Left forelimb (tissue), 1 donor: ENCODE results near the gene TCAF2.
"Not testable (repeated sequence)": the region's sequence is repeated elsewhere in the genome, so short reads cannot be mapped to it uniquely, and the experiment has no call there.

Source experiments
- DNase-seq: peaks from one replicate; pipeline ENCODE4 v3.0.0-alpha.2; 2018; ENCODE audit warnings: low spot score

The TCAF2 gene

GRCh38 chr7:143620646-143621045 lies at the start of gene TCAF2:
Gene TCAF2, plus strand, starts transcription at chr7:143620974.
- not testable (repeated sequence) for DNase-seq

DNA sequence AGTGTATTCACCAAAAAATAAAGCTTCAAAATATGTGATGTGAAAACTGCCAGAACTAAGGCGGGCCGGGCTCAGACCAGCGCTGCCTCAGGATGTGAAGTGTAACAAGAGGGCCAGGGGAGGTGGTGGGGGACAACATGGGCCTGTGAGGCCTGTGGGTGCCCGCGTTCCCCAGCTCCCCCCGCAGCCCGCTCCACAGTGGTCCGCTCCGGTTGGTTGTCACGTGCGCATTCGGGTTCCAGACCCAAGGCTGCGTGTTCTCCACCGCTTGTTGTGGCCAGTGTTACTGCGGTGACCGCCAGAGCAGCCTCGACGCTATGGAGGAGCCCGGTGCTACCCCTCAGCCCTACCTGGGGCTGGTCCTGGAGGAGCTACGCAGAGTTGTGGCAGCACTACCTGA lies 49.3 kb upstream of the TCAF2 start, which contains the start of gene CTAGE15:
Gene CTAGE15 (plus strand): TSS at position 301 of the 400 bp plus-strand sequence. CDS start 17 bp downstream, at position 318.
- DNase-seq: not testable (repeated sequence)

GRCh38 chr7:143588183-143588582 lies 32.6 kb upstream of the TCAF2 start:
- DNase-seq: not testable (repeated sequence)

DNA sequence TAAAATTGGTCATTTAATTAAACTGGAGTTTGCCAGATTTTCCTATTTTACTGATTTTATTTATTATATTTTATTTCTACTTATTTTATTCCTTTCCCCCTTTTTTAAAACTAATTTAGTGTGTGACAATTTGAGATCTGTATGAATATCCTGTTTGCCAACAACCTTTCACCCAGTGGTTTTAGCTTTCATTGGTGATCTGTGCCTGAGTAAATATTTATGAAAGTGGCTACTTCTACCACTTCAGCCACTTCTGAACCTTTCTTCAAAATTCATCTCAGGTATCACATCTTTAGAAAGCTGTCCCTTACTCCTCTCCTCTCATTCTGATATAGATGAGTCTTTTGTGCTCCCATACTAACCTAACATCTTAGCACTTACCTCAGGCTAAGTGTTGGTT lies 30.9 kb upstream of the TCAF2 start:
- DNase-seq: not testable (repeated sequence)

- DNase-seq: not testable (repeated sequence)
These were observed 22.7 kb upstream of the TCAF2 start for GRCh38 chr7:143598086-143598485.

GRCh38 chr7:143603549-143603948 lies 17.2 kb upstream of the TCAF2 start:
- DNase-seq: not testable (repeated sequence)

- not testable (repeated sequence) for DNase-seq
These were observed 14.7 kb upstream of the TCAF2 start for GRCh38 chr7:143606088-143606487.

DNA sequence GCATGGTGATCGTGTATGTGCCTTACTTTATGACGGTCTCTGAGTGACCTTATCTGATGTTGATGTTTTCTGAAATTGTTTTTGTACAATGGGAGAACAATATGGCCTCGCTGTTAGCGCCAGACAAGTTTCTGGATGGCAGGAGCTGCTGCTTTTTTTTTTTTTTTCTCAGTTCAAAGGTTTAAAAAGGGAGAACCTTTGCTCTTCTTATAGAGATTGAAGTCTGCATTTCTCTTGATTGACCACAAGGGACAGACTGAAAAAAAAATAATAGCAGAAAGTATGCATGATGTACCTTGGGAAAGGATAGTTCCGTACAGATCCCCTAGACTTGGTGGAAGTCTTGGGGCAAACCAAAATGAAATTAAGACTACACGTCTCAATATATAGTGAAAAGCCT lies 5.2 kb upstream of the TCAF2 start:
- not testable (repeated sequence) for DNase-seq

GRCh38 chr7:143617204-143617603 lies 3.6 kb upstream of the TCAF2 start:
- not testable (repeated sequence) for DNase-seq

GRCh38 chr7:143620058-143620457 lies 716 bp upstream of the TCAF2 start:
- DNase-seq: not testable (repeated sequence)

- DNase-seq: not testable (repeated sequence)
These were observed 401 bp downstream of the TCAF2 start for GRCh38 chr7:143621175-143621574.

DNA sequence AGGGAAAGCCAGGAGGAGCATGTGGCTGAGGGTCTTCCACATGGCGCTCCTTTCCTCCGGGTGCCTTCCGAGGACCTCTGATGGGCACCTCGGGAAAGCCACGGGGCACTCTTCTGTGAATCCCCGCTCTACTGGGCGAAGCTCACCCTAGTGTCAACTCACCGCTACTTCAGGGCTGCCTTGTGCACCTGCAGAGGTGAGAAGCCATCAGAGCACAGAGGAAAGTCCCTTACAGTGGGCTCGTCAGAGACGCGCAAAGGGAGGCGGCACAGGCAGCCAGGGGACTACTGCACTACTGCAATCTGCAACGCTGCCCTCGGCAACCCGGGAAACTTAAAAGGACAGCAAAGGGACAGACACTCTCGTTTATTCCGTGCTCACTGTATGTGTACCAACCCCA lies 1.4 kb downstream of the TCAF2 start:
- DNase-seq: not testable (repeated sequence)

DNA sequence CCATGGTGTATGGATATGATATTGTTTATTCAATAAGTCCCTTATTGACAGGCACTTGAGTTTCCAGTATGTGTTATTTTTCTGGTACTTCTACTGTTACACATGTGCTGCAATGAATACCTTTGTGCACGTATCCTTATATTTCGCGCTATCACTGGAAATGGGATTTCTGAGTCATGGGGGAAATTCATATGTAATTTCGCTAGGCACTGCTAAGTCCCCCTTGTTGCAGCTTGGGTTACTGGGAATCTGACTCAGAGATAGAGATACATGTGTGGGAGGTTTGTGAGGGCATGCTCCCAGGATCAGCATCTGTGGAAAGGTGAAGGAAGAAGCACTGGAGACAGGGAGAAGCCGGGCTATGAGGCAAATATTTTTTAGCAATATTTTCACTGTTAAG lies 9.9 kb downstream of the TCAF2 start:
- not testable (repeated sequence) for DNase-seq

DNA sequence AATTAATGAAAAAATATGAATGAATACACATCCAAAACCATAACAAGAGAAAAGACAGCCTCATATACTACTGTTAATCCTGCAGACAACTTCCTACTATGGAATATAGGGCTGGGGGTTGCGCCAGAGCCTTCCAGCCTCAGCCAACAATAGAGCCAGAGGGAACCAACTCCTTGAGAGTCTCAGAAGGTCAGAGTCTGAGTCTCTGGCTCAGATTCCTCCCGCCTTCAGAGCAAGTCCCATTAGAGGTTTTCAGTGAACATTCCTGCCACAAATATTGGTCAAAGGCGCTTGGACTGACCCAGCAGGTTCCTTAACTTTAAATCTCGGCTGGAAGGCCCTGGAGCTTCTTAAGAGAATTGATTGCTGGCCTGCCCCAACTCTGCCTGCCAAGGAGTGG lies 11.7 kb downstream of the TCAF2 start:
- not testable (repeated sequence) for DNase-seq

GRCh38 chr7:143633013-143633618 lies 12.3 kb downstream of the TCAF2 start:
- not testable (repeated sequence) for DNase-seq

DNA sequence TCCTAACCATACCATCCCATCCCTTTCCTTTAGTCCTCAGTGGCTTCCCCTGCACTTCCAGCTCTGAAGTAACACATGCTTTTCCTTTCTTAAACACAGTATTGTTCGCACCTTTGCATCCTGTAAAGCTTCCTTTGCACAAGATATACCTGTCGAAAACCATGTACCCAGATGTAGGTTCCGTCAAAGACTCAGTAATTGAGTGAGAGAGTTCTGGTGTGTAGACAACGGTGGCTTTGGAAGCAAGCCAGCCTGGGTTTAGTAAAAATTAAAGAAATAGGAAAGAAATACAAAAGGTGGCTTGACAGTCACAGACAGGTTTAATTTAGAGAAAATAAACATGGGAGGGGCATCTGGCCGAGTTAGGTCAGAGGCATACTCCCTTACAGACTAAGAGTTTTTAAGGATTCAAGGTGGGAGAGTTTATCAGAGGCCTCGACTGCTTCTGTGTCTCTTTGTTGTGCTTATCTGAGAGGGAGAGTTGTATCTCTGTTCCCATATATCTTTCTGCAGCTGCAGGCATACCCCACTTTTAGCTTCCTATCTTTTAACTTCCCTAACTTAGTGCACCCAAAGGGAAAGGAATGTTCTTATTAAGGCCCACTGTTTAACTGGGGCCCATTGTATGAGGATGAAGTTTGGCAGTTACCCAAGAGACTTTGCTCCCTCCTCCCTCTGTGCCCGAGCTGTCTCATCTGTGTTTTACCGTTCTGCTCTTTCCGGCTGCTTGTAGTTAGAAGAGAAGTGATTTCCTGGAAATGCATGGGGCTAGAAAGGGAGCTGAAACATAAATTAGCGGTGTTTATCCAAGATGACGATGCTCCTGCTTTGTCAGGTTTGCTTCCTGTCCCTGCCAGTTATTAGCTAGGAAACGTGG lies 14.8 kb downstream of the TCAF2 start:
- DNase-seq: not testable (repeated sequence)

GRCh38 chr7:143639372-143639771 lies 18.6 kb downstream of the TCAF2 start:
- not testable (repeated sequence) for DNase-seq

- not testable (repeated sequence) for DNase-seq
These were observed 19.9 kb downstream of the TCAF2 start for GRCh38 chr7:143640528-143641189.

- DNase-seq: not testable (repeated sequence)
These were observed 25.8 kb downstream of the TCAF2 start for GRCh38 chr7:143646598-143646997.

DNA sequence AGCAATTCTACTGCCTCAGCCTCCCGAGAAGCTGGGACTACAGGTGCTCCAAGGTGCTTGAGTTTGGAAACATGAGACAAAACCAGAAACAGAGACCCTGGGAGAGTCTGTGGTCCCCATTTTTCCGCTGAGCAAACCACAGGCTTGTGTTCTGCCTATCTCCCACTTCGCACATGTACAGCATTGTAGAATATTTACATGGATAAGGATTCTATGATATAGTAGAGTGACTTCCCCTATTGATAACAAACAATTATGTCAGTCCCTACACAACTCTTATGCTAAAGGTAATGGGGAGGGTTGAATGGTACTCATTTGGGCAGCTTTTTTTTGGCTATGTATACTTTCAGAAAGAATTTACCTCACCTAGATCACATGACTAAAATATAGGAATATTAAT lies 29.1 kb downstream of the TCAF2 start:
- not testable (repeated sequence) for DNase-seq

DNA sequence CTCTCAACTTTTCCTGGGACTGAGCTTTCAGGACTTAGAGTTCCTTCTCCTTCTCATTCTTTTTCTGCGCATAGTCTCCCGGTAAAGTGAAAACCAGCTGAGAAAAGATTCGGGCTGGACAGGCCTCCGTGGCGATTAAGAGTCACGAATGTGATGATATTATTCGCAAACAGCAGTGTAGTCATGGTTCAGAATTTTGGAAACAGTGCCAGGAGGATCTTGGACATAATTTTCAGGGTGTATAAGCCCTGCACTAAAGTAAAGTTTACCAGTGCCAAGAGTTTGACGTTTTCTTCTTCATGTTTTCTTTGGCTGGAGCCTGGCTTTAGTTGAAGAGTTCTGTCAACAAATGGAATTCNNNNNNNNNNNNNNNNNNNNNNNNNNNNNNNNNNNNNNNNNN lies 29.7 kb downstream of the TCAF2 start:
- DNase-seq: not testable (repeated sequence)
